Stimulated activated effector memory CD8-positive, alpha-beta T cell treated with anti-CD3 and anti-CD28 coated beads, Interleukin-12 subunit alpha, Interleukin-12 subunit beta, amount 100 ng/mL, for 72 hours (primary cell): ENCODE measurements around the gene CDK8.

Source experiments
- ATAC-seq: fragments of 150-1000 bp; cut with Tn5 transposase; 2 replicates; pipeline ENCODE4 v1.10.0; 2021
- DNase-seq, 2 donors: peaks; one replicate each; pipeline ENCODE4 v3.0.0; 2021 to 2022; ENCODE audit warnings: low spot score in 2 of 2
- H3K27ac Mint-ChIP-seq: one replicate; pipeline ENCODE4 v1.8.0; 2022; ENCODE audit warnings: mild to moderate bottlenecking, mixed read lengths
- H3K36me3 Mint-ChIP-seq: one replicate; pipeline ENCODE4 v1.8.0; 2022; ENCODE audit warnings: mild to moderate bottlenecking, mixed read lengths
- H3K4me1 Mint-ChIP-seq: one replicate; pipeline ENCODE4 v1.8.0; 2022; ENCODE audit warnings: mixed read lengths
- H3K4me3 Mint-ChIP-seq: one replicate; pipeline ENCODE4 v1.8.0; 2022; ENCODE audit warnings: mild to moderate bottlenecking, mixed read lengths
- H3K9me3 Mint-ChIP-seq: one replicate; pipeline ENCODE4 v1.8.0; 2022; ENCODE audit warnings: mixed read lengths

The CDK8 gene

GRCh38 chr13:26448032-26448431, 194.1 kb downstream of the CDK8 start:
- Mint-ChIP-seq H3K27ac (no peak overlapping the region), H3K9me3 (no peaks in the 10 kb centered on the region), H3K4me1 (no peaks in the 10 kb centered on the region), H3K36me3 (no peaks in the 10 kb centered on the region), H3K4me3 (no peak overlapping the region)
- ATAC-seq (no peak), DNase-seq (no peak)

DNA sequence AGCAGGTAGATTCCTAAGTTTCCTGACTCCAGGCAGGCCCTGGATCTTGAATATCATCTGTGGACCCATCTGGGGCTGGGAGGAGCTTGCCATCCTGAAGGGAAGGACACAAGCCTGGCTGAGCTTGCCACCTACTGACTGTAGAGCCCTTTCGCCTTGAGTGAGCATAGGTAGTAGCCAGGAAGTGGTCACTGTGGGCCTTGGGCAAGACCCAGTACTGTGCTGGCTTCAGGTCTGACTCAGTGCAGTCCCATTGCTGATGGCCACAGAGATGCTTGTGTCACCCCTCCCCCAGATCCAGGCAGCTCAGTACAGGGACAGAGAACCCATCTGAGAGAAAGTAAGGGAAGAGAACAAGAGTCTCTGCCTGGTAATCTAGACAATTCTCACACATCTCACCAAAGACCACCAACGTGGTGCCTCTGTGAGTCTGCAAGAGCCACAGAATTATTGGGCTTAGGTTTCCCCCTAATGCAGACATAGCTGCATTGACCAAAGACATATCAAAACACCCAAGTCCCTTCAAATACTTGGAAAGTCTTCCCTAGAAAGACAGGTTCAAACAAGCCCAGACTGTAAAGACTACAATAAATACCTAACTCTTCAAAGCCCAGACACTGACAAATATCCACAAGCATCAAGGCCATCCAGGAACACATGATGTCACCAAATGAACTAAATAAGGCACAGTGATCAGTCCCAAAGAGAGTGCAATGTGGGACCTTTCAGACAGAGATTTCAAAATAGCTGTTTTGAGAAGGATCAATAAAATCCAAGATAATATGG, 195.3 kb downstream of the CDK8 start:
- DNase-seq, result no peak
- no peak overlapping the region for H3K27ac Mint-ChIP-seq
- ATAC-seq, result peak; percentile 8
- no peaks in the 10 kb centered on the region for H3K36me3 Mint-ChIP-seq
- no peaks in the 10 kb centered on the region for H3K4me1 Mint-ChIP-seq
- no peak overlapping the region for H3K4me3 Mint-ChIP-seq
- H3K9me3 Mint-ChIP-seq, result no peaks in the 10 kb centered on the region
